Hematopoietic multipotent progenitor cell (in vitro differentiated cells): ENCODE data around the gene ITPA. TPM values are rescaled to one million over a fixed set of nuclear protein-coding genes. Genes with fewer than 3 reads are reported as not detected.

Experiments used
- DNase-seq, 3 donors: peaks; one replicate each; pipeline ENCODE4 v3.0.0-alpha.2; 2011 to 2015; ENCODE audit warnings: low read depth in 2 of 3, low spot score in 2 of 3
- total RNA-seq: library from RNA; depleted of rRNA; stranded (reverse); fragments of >200 nt; gene quantifications from one replicate; pipeline ENCODE4 v1.2.3, GENCODE V29; 2012

Gene ITPA
- total RNA-seq, 1 donor = 34.2 TPM

DNA sequence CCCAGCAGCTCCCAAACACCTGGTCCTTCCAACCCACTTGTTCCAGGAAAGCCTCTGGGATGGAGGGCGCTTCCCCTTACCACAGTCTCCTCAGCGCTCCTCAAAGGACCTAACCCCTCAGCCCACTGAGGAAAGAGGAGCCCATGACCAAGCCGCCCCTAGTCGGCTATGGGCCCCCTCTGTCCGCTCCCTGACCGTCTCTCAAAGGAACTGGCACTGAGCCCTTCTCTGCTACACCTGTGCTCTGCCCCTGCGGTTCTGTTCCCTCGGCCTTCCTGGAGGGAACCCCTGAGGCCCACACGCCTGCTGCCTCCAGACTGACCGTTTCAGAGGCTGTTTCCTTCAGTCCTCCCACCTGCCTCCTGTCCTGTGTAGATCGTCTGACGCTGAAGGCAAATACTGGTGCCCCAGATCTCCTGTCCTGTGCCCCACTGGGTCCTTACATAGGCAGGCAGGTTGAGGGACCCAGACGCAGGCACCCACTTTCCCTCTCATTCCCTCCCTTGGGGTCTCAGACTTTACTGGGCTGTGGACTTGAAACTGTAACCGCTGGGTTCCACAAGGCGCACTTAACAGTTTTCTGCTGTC is 31.6 kb downstream of the ITPA start:
- no peak for DNase-seq

DNA sequence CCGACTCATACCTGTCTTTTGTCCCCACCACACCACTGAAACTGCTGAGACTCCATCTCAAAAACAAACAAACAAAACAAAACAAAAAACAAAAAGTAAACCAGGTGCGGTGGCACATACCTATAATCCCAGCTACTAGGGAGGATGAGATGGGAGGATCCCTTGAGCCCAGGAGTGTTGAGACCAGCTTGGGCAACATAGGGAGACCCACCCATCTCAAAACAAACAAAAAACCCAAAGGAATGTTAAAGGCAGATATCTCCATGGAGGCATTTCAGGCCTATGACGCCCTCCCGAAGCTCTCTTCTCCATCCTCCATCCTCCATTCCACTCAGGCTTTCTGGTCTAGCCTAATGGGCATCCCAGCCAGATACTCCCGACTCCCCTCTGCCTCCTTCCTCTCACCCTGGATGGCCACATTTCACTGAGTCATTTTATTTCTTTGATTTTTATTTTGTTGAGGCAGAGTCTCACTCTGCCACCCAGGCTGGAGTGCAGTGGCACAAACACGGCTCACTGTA is 32.9 kb downstream of the ITPA start:
- DNase-seq = no peak

DNA sequence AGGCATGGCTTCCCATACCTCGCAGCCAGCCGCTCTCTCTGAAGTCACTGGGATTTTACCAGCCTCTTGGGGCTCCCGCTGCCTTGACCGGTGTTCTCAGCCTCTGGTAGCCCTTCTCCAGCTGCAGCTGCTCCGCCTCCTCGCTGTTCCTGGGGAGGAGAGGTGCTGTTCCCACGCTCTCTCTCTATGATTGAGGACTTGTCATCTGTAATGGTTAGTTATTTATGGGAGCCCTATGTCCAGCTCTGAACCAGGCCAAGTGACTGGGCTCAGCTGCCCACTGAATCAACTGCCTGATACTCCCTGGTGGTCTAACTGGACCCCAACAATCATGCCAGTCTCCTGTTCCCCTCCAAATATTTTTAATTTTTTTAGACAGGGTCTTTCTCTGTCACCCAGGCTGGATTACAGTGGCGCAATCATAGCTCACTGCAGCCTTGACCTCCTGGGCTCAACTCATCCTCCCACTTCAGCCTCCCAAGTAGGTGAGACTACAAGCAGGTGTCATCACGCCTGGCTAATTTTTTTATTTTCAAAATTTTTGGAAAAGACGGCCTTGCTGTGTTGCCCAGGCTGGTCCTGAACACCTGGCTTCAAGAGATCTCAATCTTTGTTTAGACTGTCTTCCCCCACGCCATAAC is 34.5 kb downstream of the ITPA start:
- no peak for DNase-seq

DNA sequence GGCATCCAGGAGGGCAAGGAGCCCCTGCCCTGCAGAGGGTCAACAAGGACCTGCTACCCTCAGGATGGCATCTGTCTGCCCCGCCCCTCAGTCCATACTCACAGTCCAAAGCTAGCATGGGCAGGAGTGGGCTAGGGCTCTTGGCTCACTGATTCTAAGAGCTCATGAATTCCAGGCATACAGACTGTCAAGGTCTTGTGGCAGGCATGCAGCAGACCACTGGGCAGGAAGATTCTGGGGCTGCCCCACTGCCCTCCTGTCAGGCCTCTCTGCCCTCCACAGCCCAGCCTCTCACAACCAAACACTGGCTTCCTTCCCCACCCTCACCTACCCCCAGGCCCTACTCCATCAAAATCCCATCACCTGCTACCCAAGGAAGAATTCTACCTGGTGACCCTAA is 35.3 kb downstream of the ITPA start:
- no peak for DNase-seq

DNA sequence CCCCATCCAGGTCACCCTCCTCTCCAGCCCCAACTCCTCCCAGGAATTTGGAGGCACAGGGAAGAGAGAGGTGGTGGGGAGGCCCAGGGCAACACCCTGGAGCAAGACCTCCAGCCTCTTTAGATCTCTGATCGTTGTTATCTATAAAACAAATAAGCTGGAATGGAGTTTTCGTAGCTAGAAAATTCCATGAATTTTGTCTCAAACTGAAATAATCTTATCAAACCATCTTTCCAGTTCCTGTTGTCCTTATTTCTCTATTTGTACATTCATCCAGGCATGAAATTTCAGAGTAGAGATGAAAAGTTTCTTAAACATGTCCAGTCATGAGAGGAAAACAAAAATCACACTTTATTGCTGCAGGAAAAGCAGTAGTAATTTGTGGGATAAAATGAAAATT is 35.9 kb downstream of the ITPA start:
- DNase-seq = no peak

DNA sequence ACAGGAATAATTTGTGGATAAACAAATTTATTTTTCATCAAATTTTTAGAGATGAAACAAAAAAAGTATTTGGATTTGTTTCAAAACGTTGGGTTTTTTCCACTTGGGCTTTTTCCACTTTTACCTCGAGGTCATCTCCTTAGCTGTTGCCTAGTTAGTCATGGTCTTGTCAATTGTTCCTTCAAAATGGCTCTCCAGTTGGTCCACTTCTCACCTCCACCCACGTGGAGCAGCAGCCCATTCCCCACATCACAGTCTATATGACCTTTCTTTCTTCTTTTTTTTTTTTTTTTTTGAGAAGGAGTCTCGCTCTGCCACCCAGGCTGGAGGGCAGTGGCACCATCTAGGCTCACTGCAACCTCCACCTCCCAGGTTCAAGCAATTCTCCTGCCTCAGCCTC is 36.4 kb downstream of the ITPA start:
- DNase-seq = no peak

DNA sequence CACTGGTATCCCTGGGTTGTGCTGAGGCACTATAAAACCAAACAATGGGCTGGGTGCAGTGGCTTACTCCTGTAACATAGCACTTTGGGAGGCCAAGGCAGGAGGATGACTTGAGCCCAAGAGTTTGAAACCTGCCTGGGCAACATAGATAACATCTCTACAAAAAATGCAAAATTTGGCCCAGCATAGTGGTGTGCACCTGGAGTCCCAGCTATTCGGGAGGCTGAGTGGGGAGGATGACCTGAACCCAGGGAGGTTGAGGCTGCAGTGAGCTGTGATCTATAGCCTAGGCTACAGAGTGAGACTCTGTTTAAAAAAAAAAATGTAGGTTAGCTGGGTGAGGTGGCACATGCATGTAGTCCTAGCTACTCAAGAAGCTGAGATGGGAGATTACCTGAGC is 37.4 kb downstream of the ITPA start:
- DNase-seq = no peak

DNA sequence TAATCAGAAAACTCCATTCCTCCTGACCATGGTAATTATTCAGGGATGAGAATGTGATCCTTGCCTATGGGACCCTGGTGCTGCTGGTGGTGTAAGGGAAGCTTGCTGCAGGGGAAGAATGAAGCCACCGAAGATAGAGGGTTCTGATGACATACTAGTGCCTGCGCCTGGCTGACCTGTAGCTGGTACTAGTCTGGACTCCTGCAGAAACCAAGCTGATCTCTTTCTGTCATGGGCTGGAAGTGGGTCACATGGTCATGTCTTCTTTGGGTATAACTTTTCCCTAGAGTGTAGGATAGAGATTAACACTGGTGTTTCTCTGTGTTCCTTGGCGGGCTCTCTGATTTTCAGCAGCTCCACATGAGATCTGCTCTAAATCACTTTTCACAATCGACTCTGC is 38.3 kb downstream of the ITPA start:
- no peak for DNase-seq

DNA sequence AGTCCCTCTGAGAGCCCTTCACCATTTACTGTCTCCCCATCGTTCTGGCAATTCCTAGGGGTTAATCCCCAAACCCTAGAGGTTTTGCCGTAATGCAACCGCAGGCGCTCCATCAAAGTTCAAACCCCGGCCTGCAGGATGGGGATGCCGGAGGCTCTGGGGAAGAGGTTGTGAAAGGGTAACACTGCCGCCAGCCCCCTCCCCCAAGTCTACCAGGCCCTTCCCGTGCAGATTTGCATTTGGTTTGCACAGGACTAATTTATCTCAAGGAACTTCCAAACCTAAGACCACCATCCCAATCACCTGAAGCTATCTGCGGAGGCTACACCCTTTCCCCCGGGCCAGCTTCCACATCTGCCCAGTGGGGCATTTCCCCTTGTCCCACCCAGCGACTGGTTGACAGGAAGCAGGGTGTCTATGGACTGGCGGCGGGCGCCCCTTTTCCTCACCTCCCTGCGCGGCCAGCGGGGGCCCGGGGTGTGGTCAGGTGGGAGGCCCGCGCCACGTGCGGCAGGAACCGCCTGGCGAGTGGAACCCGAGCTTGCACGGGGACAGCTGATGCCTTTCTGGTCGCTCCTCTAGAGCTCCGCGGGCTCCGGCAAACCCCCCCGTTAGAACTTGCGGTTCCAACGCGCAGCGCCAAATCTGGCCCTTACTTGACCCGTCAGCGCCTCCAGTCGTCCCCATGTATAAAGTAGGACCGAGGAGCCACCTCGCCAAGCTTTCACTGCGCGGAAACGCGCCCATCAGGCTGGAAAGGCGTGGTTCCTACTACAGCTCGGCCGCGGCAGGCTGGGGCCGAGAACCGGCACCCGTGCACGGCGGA is 39.1 kb downstream of the ITPA start:
- peak in 2 of 3 donors; percentile 55 for DNase-seq

DNA sequence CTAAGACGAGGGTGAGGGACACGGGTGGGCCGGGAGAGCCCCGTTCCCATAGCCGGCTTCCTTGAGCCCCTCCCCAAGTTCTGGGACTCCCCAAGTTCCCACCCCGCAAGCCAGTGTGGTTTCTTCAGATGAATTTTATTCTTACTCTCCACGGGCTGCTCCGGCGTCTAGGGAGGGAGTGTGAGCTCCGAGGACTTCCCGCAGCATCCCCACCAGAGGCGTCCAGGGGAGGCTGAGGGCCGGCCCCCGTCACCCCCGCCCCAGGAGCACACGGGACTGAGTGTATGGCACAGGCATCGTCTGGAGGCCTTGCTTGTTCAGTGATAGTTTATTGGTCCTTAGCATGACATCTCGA is 39.7 kb downstream of the ITPA start:
- DNase-seq = no peak

DNA sequence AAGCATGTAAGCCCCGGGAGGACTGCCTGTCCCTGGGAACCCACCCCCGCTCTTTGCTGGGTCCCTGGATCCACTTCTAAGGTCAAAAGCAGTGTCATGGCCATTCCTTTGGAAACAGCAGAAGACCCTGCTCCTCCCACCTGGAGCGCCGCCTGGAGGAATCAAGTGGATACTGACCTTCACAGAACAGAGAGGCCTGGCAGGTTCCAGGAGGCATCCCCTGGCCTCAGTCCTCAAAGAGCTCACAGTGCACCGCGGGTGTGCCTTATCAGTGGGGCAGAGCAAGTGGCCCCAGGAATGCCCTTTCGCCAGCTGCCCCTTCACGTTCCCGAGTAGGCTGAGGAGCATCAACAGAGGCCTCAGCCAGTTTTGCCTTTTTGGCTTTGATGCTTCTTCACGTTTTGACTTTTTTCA is 40.8 kb downstream of the ITPA start:
- no peak for DNase-seq

DNA sequence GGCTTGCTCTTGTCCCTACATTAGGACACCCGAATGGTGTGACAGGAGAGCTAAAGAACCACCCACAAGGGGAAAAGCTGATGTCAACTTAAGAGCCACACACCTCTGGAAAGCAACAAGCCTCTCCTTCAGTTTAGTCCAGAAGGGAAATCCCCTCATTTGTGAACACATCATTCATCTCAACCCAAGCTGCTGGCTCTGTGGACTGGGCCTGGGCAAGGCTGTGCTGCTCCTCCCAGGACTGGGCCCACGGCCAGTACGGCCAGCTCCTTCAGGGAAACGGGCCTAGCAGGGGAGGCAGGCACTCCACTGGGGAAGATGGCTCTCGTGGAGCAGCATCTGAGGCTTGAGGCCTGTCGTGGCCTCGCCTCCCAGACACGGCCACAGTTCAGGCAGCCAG is 42.5 kb downstream of the ITPA start:
- no peak for DNase-seq

DNA sequence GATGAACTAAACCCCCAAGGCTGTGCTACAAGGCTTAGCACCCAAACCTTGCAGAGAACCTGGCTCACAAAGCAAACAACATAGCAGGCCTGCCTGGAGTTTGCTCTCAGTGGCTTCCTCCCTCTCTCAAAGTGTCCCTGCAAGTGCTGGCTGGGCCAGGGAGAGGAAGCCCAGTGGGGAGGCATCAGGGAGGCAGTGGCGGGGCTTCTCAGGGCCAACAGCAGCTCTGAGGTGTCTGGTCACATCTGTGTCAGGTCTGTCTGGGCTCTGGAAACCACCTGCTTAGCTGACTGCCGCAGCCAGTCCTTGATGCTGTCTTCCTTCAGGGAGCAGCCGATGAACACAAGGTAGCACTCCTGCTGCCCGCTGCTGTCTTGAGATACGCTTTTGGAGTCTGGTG is 46.4 kb downstream of the ITPA start:
- no peak for DNase-seq

DNA sequence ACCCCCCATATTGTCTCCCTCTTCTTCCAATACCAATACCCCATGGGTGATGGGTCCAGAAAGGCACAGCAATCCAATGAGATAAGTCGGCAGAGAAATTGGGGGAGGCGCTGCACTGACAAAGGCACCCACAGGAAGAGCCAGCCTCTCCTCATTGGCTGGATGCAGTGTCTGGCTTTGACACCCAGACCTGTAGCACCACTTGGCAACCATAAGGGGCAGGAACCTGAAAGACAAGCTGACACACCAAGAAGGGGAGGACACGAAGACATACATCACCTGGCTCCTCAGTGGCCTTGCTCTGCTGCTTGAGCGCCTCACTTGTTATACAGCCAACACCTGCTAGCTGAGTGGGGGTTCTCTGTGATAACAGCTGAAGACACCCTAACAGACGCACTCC is 49.1 kb downstream of the ITPA start:
- no peak for DNase-seq

DNA sequence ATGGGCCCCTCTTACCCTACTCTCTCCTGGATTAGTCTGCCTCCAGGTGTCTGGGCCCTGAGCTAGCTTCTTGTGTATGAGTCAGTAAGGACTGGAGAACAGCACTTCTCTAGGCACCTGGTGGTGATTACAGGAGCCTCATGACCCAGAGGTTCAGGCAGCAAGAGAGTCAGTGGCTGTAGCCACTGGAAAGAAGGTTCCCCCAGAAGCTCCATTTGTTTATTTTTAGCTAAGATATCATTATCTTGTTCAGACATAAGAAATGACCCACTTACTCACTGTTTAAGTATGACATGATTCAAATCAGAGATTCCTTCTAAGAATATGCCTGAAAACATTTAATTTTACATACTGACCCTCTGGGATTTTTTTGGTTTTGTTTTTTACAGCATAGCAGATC is 53.3 kb downstream of the ITPA start:
- no peak for DNase-seq

DNA sequence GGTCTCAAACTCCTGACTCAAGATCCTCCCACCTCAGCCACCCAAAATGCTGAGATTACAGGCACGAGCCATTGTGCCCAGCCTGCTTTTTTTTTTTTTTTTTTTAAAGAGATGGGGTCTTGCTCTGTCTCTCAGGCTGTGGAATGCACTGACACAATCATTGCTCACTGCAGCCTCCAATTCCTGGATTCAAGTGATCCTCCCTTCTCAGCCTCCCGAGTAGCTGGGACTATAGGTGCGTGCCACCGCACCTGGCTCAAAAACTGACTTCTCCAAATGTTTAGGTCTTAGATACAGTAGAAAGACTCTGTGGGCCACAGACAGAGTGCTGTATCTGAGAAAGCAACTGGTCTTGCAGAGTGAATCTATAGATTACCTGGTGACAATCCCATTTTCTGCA is 60.8 kb downstream of the ITPA start:
- no peak for DNase-seq

DNA sequence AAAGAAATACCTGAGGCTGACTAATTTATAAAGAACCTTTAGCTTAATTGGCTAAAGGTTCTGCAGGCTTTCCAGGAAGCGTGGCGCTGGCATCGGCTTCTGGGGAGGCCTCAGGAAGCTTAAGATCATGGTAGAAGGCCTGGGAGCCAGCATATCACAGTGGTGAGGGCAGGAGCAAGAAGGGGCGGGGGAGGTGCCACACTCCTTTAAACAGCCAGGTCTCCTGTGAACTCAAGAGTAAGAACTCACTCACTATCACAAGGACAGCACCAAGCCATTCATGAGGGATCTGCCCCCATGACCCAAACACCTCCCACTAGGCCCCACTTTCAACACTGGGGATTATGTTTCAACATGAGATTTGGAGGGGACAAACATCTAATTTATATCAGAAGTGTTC is 64.1 kb downstream of the ITPA start:
- DNase-seq = no peak

Other genes with a start within 250 kb of the ITPA start
- gene GNRH2, start 165.9 kb upstream of the ITPA start, total RNA-seq = 0.54 TPM
- gene MRPS26, start 163.4 kb upstream of the ITPA start, total RNA-seq = 43.6 TPM
- gene OXT, start 137.9 kb upstream of the ITPA start, total RNA-seq = 1.6 TPM
- gene AVP, start 124.8 kb upstream of the ITPA start, total RNA-seq = 81.3 TPM
- 16.2 TPM for gene FASTKD5, start 49.6 kb upstream of the ITPA start, total RNA-seq
- 13.7 TPM for gene UBOX5, start 49.6 kb upstream of the ITPA start, total RNA-seq
- gene LZTS3, start 35.9 kb upstream of the ITPA start, total RNA-seq = 9.4 TPM
- gene DDRGK1, start 4.8 kb upstream of the ITPA start, total RNA-seq = 30.2 TPM
- 0.27 TPM for gene SLC4A11, start 29.7 kb downstream of the ITPA start, total RNA-seq
- gene DNAAF9, start 198.2 kb downstream of the ITPA start, total RNA-seq = 9.7 TPM